Caco-2 (cell line): ENCODE results near the gene AWAT2. TPM values are rescaled to one million over a fixed set of nuclear protein-coding genes. Genes with fewer than 3 reads are reported as not detected.

Experiments used
- BruUV-seq: library from RNA; stranded (reverse); fragments of 400-500 nt; replicated peaks from 2 replicates; lab custom pipeline; 2021; lab: Mats Ljungman, UMichigan
- CTCF ChIA-PET: fragments of 300-600 bp; sonication (Branson Sonifier 250); formaldehyde crosslinking; loops from one replicate; lab custom pipeline; 2022; ENCODE audit warnings: antibody characterized with exemption; lab: Charles Lee
- POLR2A ChIA-PET: fragments of 300-600 bp; sonication (Branson Sonifier 250); formaldehyde crosslinking; loops from one replicate; lab custom pipeline; 2022; ENCODE audit warnings: antibody characterized with exemption; lab: Charles Lee
- DNase-seq, 2 experiments: peaks; one replicate each; pipeline versions ENCODE4 v3.0.0 to v3.0.0-alpha.2; 2020 to 2022
- H3K27me3 ChIP-seq: replicated peaks from 2 replicates; pipeline ENCODE4 v1.6.0; 2011; ENCODE audit warnings: low read length; ENCODE audit not compliant: control insufficient read depth, insufficient read depth
- H3K36me3 ChIP-seq: 2 replicates; pipeline ENCODE4 v1.5.1; 2011; ENCODE audit warnings: low read length; ENCODE audit not compliant: control insufficient read depth, insufficient read depth
- H3K4me1 ChIP-seq: fragments of 250-450 bp; sonication (Bioruptor Pico); 2 replicates; pipeline ENCODE4 v1.5.1; 2020; ENCODE audit warnings: mild to moderate bottlenecking
- H3K4me3 ChIP-seq: 2 replicates; pipeline ENCODE4 v1.5.1; 2011; ENCODE audit warnings: low read depth, mild to moderate bottlenecking, control low read depth, low read length
- H3K9me3 ChIP-seq: fragments of 250-450 bp; sonication (Bioruptor Pico); 2 replicates; pipeline ENCODE4 v1.5.1; 2020; ENCODE audit warnings: mild to moderate bottlenecking, moderate library complexity
- H3K27ac Mint-ChIP-seq: one replicate; pipeline ENCODE4 v1.8.0; 2022; ENCODE audit warnings: mixed read lengths; ENCODE audit not compliant: unreplicated experiment
- H3K27me3 Mint-ChIP-seq: one replicate; pipeline ENCODE4 v1.8.0; 2022; ENCODE audit warnings: mixed read lengths; ENCODE audit not compliant: insufficient read depth, unreplicated experiment
- H3K36me3 Mint-ChIP-seq: one replicate; pipeline ENCODE4 v1.8.0; 2022; ENCODE audit warnings: mild to moderate bottlenecking, mixed read lengths; ENCODE audit not compliant: insufficient read depth, unreplicated experiment
- H3K4me1 Mint-ChIP-seq: one replicate; pipeline ENCODE4 v1.8.0; 2022; ENCODE audit warnings: low read depth, mixed read lengths; ENCODE audit not compliant: unreplicated experiment
- H3K4me3 Mint-ChIP-seq: one replicate; pipeline ENCODE4 v1.8.0; 2022; ENCODE audit warnings: mild to moderate bottlenecking, moderate library complexity, mixed read lengths; ENCODE audit not compliant: unreplicated experiment
- H3K9me3 Mint-ChIP-seq: one replicate; pipeline ENCODE4 v1.8.0; 2022; ENCODE audit warnings: mixed read lengths; ENCODE audit not compliant: unreplicated experiment
- CTCF ChIP-seq, 2 experiments: fragments of 200-600 bp in 1 of 2; IDR thresholded peaks; 1 replicate in 1 of 2; 2 replicates in 1 of 2; pipeline versions ENCODE4 v1.5.1 to v1.8.0; 2011 to 2022; ENCODE audit warnings: antibody characterized with exemption in 1 of 2, control low read depth in 1 of 2, inconsistent platforms in 1 of 2, low read depth in 1 of 2, low read length in 1 of 2, mild to moderate bottlenecking in 1 of 2, moderate library complexity in 1 of 2; ENCODE audit not compliant: insufficient read depth in 1 of 2, severe bottlenecking in 1 of 2, unreplicated experiment in 1 of 2
- intact Hi-C: fragments of 100-400 bp; cut with micrococcal nuclease; formaldehyde crosslinking; loops from one replicate; pipeline ENCODE4 v1.10.0; 2022; ENCODE audit not compliant: unreplicated experiment
- total RNA-seq: library from RNA; stranded (reverse); gene quantifications from 2 replicates; pipeline ENCODE4 v1.2.3, GENCODE V29; 2022

AWAT2 gene
- total RNA-seq, 1 experiment from 2014 or later, result not detected

- BruUV-seq, result no TSS peak
- H3K4me1 Mint-ChIP-seq, result no peaks in the 10 kb centered on the region
- Histone ChIP-seq H3K9me3 (no peaks in the 10 kb centered on the region), H3K4me1 (no peaks in the 10 kb centered on the region), H3K4me3 (no peak overlapping the region), H3K27me3 (no peaks in the 10 kb centered on the region), H3K36me3 (no peaks in the 10 kb centered on the region)
- H3K36me3 Mint-ChIP-seq, result no peaks in the 10 kb centered on the region
- H3K27me3 Mint-ChIP-seq, result peaks cover 3% of the 10 kb centered on the region
- ChIA-PET CTCF (no interaction called here), POLR2A (no interaction called here)
- intact Hi-C loops, result no loop called here
- TF ChIP-seq CTCF (IDR thresholded peaks at IDR 0.05; ENCODE audit: insufficient read depth in 1 of 2, low read depth in 1 of 2, low read length in 1 of 2, severe bottlenecking in 1 of 2, unreplicated experiment in 1 of 2), result no peak
- DNase-seq, result no peak
- H3K9me3 Mint-ChIP-seq, result no peaks in the 10 kb centered on the region
- no peak overlapping the region for H3K27ac Mint-ChIP-seq
- no peak overlapping the region for H3K4me3 Mint-ChIP-seq
Observed at GRCh38 chrX:70016513-70016912, 33.2 kb downstream of the AWAT2 start.

- no peak for TF ChIP-seq CTCF (IDR thresholded peaks at IDR 0.05; ENCODE audit: insufficient read depth in 1 of 2, low read depth in 1 of 2, low read length in 1 of 2, severe bottlenecking in 1 of 2, unreplicated experiment in 1 of 2)
- no peaks in the 10 kb centered on the region for H3K9me3 Mint-ChIP-seq
- no peaks in the 10 kb centered on the region for H3K4me1 Mint-ChIP-seq
- DNase-seq, result no peak
- H3K36me3 Mint-ChIP-seq, result no peaks in the 10 kb centered on the region
- no peak overlapping the region for H3K27ac Mint-ChIP-seq
- Histone ChIP-seq H3K27me3 (no peaks in the 10 kb centered on the region), H3K4me1 (no peaks in the 10 kb centered on the region), H3K36me3 (no peaks in the 10 kb centered on the region), H3K9me3 (no peaks in the 10 kb centered on the region), H3K4me3 (no peak overlapping the region)
- ChIA-PET POLR2A (no interaction called here), CTCF (no interaction called here)
- intact Hi-C loops, result no loop called here
- peaks cover 6% of the 10 kb centered on the region for H3K27me3 Mint-ChIP-seq
- no TSS peak for BruUV-seq
- H3K4me3 Mint-ChIP-seq, result no peak overlapping the region
Observed at GRCh38 chrX:70013466-70014381, 36.0 kb downstream of the AWAT2 start.

- Mint-ChIP-seq H3K27me3 (peaks cover 6% of the 10 kb centered on the region), H3K27ac (no peak overlapping the region), H3K4me1 (no peaks in the 10 kb centered on the region), H3K4me3 (no peak overlapping the region), H3K36me3 (no peaks in the 10 kb centered on the region), H3K9me3 (no peaks in the 10 kb centered on the region)
- Histone ChIP-seq H3K4me1 (no peaks in the 10 kb centered on the region), H3K36me3 (no peaks in the 10 kb centered on the region), H3K4me3 (no peak overlapping the region), H3K27me3 (no peaks in the 10 kb centered on the region), H3K9me3 (no peaks in the 10 kb centered on the region)
- no TSS peak for BruUV-seq
- ChIA-PET POLR2A (no interaction called here), CTCF (no interaction called here)
- intact Hi-C loops, result no loop called here
- DNase-seq, result no peak
- no peak for TF ChIP-seq CTCF (IDR thresholded peaks at IDR 0.05; ENCODE audit: insufficient read depth in 1 of 2, low read depth in 1 of 2, low read length in 1 of 2, severe bottlenecking in 1 of 2, unreplicated experiment in 1 of 2)
Observed at GRCh38 chrX:70012756-70013155, 37.0 kb downstream of the AWAT2 start.
